Hepatocyte (in vitro differentiated cells): ENCODE measurements around the gene E2F3. TPM values are rescaled to one million over a fixed set of nuclear protein-coding genes. Genes with fewer than 3 reads are reported as not detected.

ENCODE experiments used
- DNase-seq: peaks from one replicate; pipeline ENCODE4 v3.0.0-alpha.2; 2016; ENCODE audit warnings: low spot score
- H2AFZ ChIP-seq: fragments of 200-600 bp; sonication (generic); 2 replicates; pipeline ENCODE4 v1.6.0; 2016; ENCODE audit warnings: antibody characterized with exemption, mild to moderate bottlenecking
- H3K27ac ChIP-seq: fragments of 200-600 bp; sonication (generic); 2 replicates; pipeline ENCODE4 v1.5.1; 2016; ENCODE audit warnings: mild to moderate bottlenecking
- H3K27me3 ChIP-seq: fragments of 200-600 bp; sonication (generic); 2 replicates; pipeline ENCODE4 v1.6.1; 2016
- H3K36me3 ChIP-seq: fragments of 200-600 bp; sonication (generic); replicated peaks from 2 replicates; pipeline ENCODE4 v1.5.1; 2016; ENCODE audit warnings: low read depth; ENCODE audit not compliant: insufficient read depth
- H3K4me1 ChIP-seq: fragments of 200-600 bp; sonication (generic); 2 replicates; pipeline ENCODE4 v1.5.1; 2016; ENCODE audit warnings: mild to moderate bottlenecking, moderate library complexity; ENCODE audit not compliant: insufficient read depth
- H3K4me2 ChIP-seq: fragments of 200-600 bp; sonication (generic); 2 replicates; pipeline ENCODE4 v1.6.0; 2016
- H3K4me3 ChIP-seq: fragments of 200-600 bp; sonication (generic); 2 replicates; pipeline ENCODE4 v1.5.1; 2016; ENCODE audit warnings: mild to moderate bottlenecking
- H3K79me2 ChIP-seq: fragments of 200-600 bp; sonication (generic); 2 replicates; pipeline ENCODE4 v1.6.0; 2017; ENCODE audit warnings: mild to moderate bottlenecking
- H3K9me2 ChIP-seq: fragments of 200-600 bp; sonication (generic); replicated peaks from 2 replicates; pipeline ENCODE4 v1.6.0; 2017; ENCODE audit warnings: mild to moderate bottlenecking; ENCODE audit not compliant: insufficient read depth
- H3K9me3 ChIP-seq: fragments of 200-600 bp; sonication (generic); 2 replicates; pipeline ENCODE4 v1.5.1; 2016; ENCODE audit warnings: low read depth, mild to moderate bottlenecking
- H4K20me1 ChIP-seq: fragments of 200-600 bp; sonication (generic); 2 replicates; pipeline ENCODE4 v1.6.0; 2016; ENCODE audit warnings: mild to moderate bottlenecking; ENCODE audit not compliant: insufficient read depth, poor library complexity, severe bottlenecking
- CTCF ChIP-seq: fragments of 200-600 bp; sonication (generic); IDR thresholded peaks from 2 replicates; pipeline ENCODE4 v1.5.1; 2016; ENCODE audit warnings: antibody characterized with exemption, mild to moderate bottlenecking; ENCODE audit not compliant: poor library complexity
- EZH2 ChIP-seq: fragments of 200-600 bp; sonication (generic); IDR thresholded peaks from 2 replicates; pipeline ENCODE4 v1.6.1; 2016; ENCODE audit warnings: antibody characterized with exemption, mild to moderate bottlenecking, borderline replicate concordance
- EZH2phosphoT487 ChIP-seq: fragments of 200-600 bp; sonication (generic); IDR thresholded peaks from one replicate; pipeline ENCODE4 v1.6.1; 2018; ENCODE audit warnings: antibody characterized with exemption, mild to moderate bottlenecking, low read depth, moderate library complexity; ENCODE audit not compliant: unreplicated experiment, severe bottlenecking
- WGBS: methylation state at CpG from one replicate; pipeline ENCODE4 v1.1.6; 2016; ENCODE audit warnings: low lambda C conversion rate; ENCODE audit errors: missing lambda C conversion rate; 5-methylcytosine and 5-hydroxymethylcytosine counted together
- polyA plus RNA-seq: library from polyadenylated mRNA; unstranded; fragments of >200 nt; fragmentation: Nextera tagmentation; extraction: Ambion mirVana; gene quantifications from 2 replicates; pipeline ENCODE4 v1.2.1, GENCODE V29; 2016
- total RNA-seq: library from RNA; depleted of rRNA; stranded (reverse); fragments of >200 nt; gene quantifications from 2 replicates; pipeline ENCODE4 v1.2.3, GENCODE V29; 2014

Gene E2F3
- total and polyA plus RNA-seq, 2 experiments from 2014 or later: 8.4 to 13.3 TPM

GRCh38 chr6:20415712-20416454, 14.2 kb downstream of the E2F3 start:
- Histone ChIP-seq H3K4me2 (peak overlapping the region; percentile 29), H3K9me2 (no peaks in the 10 kb centered on the region), H3K36me3 (no peaks in the 10 kb centered on the region), H3K79me2 (peaks cover 95% of the 10 kb centered on the region), H3K4me1 (peaks cover 11% of the 10 kb centered on the region), H3K27ac (peak overlapping the region; percentile 32), H3K27me3 (no peaks in the 10 kb centered on the region), H2AFZ (no peak overlapping the region), H3K9me3 (no peaks in the 10 kb centered on the region), H3K4me3 (no peak overlapping the region), H4K20me1 (peaks cover 11% of the 10 kb centered on the region)
- TF ChIP-seq EZH2 (no peak), CTCF (no peak), EZH2phosphoT487 (no peak)
- DNase-seq: no peak
- 76% methylated on average over 6 of the region's 6 CpGs for WGBS

- peaks cover 95% of the 10 kb centered on the region for H3K79me2 ChIP-seq
- H4K20me1 ChIP-seq: peaks cover 11% of the 10 kb centered on the region
- peak overlapping the region; percentile 29 for H3K4me2 ChIP-seq
- H3K4me1 ChIP-seq: peaks cover 11% of the 10 kb centered on the region
- no peak overlapping the region for H3K4me3 ChIP-seq
- no peaks in the 10 kb centered on the region for H3K9me3 ChIP-seq
- H3K36me3 ChIP-seq: no peaks in the 10 kb centered on the region
- H3K27me3 ChIP-seq: no peaks in the 10 kb centered on the region
- WGBS: 59% methylated on average over 4 of the region's 4 CpGs
- TF ChIP-seq EZH2: no peak
- TF ChIP-seq CTCF: no peak
- TF ChIP-seq EZH2phosphoT487: no peak
- peak overlapping the region; percentile 32 for H3K27ac ChIP-seq
- DNase-seq: no peak
- H3K9me2 ChIP-seq: no peaks in the 10 kb centered on the region
- no peak overlapping the region for H2AFZ ChIP-seq
Measured at GRCh38 chr6:20416567-20417345, 15.1 kb downstream of the E2F3 start.

- Histone ChIP-seq H3K9me2 (no peaks in the 10 kb centered on the region), H3K79me2 (peaks cover 95% of the 10 kb centered on the region), H4K20me1 (peaks cover 11% of the 10 kb centered on the region), H3K27me3 (no peaks in the 10 kb centered on the region), H3K9me3 (no peaks in the 10 kb centered on the region), H3K4me2 (no peak overlapping the region), H2AFZ (no peak overlapping the region), H3K27ac (no peak overlapping the region), H3K36me3 (no peaks in the 10 kb centered on the region), H3K4me3 (no peak overlapping the region), H3K4me1 (peaks cover 11% of the 10 kb centered on the region)
- TF ChIP-seq EZH2phosphoT487 (no peak), EZH2 (no peak), CTCF (no peak)
- no peak for DNase-seq
- WGBS: 88% methylated on average over 6 of the region's 6 CpGs
Measured at GRCh38 chr6:20417819-20418218, 16.1 kb downstream of the E2F3 start.
